ENCODE data around the gene CIITA. TPM values are rescaled to one million over a fixed set of nuclear protein-coding genes. Genes with fewer than 3 reads are reported as not detected.

CIITA gene
- total RNA-seq, 1 donor from 2014 or later, result 0.04 TPM

DNA sequence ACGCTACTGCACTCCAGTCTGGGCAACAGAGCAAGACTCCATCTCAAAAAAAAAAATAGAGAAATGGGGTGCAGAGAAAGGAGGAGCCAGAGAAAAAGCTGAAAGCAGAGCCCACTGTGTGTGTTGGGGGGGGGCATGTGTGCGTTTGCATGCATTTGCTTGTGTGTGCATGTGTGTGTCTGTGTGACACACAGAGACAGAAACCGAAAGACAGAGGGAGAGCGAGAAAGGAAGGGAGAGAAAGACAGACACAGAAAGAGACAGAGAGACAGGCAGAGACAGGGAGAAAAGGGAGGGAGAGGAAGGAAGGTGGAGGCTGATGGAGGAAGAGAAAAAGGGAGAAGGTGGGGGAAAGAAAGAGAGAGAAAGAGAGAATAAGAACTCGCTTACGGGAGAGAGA, 9.8 kb upstream of the CIITA start:
- no peaks in the 10 kb centered on the region for H3K36me3 ChIP-seq (ENCODE audit: control insufficient read depth, insufficient read depth, low read length)
- DNase-seq (ENCODE audit: low read depth), result no peak
- TF ChIP-seq, protein P1, sequence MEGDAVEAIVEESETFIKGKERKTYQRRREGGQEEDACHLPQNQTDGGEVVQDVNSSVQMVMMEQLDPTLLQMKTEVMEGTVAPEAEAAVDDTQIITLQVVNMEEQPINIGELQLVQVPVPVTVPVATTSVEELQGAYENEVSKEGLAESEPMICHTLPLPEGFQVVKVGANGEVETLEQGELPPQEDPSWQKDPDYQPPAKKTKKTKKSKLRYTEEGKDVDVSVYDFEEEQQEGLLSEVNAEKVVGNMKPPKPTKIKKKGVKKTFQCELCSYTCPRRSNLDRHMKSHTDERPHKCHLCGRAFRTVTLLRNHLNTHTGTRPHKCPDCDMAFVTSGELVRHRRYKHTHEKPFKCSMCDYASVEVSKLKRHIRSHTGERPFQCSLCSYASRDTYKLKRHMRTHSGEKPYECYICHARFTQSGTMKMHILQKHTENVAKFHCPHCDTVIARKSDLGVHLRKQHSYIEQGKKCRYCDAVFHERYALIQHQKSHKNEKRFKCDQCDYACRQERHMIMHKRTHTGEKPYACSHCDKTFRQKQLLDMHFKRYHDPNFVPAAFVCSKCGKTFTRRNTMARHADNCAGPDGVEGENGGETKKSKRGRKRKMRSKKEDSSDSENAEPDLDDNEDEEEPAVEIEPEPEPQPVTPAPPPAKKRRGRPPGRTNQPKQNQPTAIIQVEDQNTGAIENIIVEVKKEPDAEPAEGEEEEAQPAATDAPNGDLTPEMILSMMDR (IDR thresholded peaks at IDR 0.05; ENCODE audit: insufficient read depth, low read length, poor library complexity, severe bottlenecking), result no peak
- no peak overlapping the region for H3K4me3 ChIP-seq (ENCODE audit: low read depth, low read length)
- no peaks in the 10 kb centered on the region for H3K27me3 ChIP-seq (ENCODE audit: control insufficient read depth, insufficient read depth, low read length)

DNA sequence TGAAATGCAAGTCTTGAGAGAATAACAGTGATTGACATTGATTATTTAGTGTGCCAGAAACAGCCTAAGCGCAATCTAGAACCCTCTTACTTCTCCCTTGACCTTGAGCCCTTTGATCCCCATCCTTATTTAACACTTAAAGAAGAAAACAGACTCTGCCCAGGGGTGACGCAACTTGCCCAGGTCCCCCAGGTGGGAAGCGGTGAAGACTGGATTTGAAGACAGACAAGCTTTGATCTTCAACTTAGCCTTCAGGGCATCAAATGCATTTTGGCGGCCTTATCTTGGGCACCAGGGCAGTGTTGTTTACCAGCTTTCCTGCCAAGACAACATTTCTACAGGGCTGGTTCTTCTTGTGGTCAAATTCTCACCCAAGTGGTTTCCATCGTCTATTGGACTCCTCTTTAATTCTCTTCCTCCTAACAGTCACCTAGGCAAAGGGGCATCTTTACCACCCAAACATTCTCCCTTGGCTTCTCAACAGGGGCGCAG, 8.9 kb upstream of the CIITA start:
- Histone ChIP-seq H3K27me3 (ENCODE audit: control insufficient read depth, insufficient read depth, low read length) (no peaks in the 10 kb centered on the region), H3K36me3 (ENCODE audit: control insufficient read depth, insufficient read depth, low read length) (no peaks in the 10 kb centered on the region), H3K4me3 (ENCODE audit: low read depth, low read length) (no peak overlapping the region)
- no peak for DNase-seq (ENCODE audit: low read depth)
- TF ChIP-seq, protein P1 (IDR thresholded peaks at IDR 0.05; ENCODE audit: insufficient read depth, low read length, poor library complexity, severe bottlenecking), result no peak

DNA sequence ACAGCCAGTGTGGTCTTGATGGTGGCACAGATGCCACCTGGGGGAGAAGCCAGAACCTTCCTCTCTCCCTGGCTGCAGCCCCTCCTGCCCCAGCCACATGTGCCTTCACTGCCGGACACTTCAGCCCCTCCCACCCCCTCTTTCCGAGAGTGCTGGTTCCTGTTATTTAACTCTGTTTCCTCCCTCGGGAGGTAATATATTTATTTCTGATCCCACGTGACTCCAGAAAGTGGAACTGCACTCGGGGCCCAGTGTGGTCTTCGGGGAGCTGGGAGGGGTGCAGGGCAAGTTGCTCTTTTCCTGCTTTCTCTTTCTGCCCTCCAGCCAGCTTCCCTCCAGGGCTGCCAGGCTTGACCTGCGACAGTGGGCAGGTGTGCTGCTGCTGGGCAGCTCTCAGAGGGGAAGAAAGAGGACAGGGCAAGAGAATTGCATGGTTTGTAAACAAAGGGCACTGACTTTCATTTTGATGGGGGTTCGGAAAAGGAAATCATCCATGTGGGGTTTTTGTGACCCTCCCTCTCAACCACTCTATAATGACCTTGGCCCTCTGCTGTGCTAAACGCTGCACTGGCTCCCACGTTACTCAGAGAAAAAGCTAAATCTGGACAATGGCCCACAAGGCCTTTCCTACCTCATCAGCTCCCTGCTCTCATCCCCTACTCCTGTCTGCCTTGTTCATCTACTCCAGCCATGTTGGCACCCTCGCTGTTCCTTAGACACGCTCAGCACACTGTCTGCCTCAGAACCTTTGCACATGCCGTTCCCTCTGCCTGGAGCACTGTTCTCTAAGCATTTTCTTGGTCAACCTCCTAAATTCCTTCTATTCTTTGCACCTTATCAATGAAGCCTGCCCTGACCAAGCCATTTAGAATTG, 8.2 kb upstream of the CIITA start:
- TF ChIP-seq, protein P1 (IDR thresholded peaks at IDR 0.05; ENCODE audit: insufficient read depth, low read length, poor library complexity, severe bottlenecking), result no peak
- no peak overlapping the region for H3K4me3 ChIP-seq (ENCODE audit: low read depth, low read length)
- H3K27me3 ChIP-seq (ENCODE audit: control insufficient read depth, insufficient read depth, low read length), result no peaks in the 10 kb centered on the region
- H3K36me3 ChIP-seq (ENCODE audit: control insufficient read depth, insufficient read depth, low read length), result no peaks in the 10 kb centered on the region
- no peak for DNase-seq (ENCODE audit: low read depth)

DNA sequence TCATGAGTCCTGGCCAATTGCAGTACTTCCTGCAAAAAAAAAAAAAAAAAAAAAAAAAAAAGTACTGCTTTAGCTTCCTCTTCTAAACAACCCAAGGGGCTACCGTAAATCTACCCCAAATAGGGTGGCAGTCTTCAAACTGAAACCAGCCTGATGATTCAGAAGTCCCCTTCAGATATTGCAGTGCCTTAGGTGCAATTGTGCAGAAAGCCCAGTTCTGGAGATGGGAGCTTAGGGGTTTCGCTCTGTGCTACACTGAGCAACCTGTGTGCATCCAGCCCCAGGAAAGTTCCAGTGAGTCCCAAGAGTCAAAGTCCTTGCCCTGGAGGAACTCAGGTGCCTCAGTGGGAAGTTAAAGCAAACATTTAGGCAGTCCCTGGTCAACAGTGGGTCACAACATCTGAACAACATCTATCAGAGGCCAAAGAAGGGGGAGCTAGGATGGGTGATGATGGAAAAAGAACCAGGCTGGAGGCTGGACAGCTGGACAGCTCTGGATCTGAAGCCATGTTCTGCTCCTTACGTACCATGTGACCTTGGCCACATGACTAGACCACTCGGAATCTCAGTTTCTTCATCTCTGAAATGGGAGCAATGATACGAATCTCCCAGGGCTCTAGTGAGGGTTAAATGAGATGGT, 6.7 kb upstream of the CIITA start:
- TF ChIP-seq, protein P1 (IDR thresholded peaks at IDR 0.05; ENCODE audit: insufficient read depth, low read length, poor library complexity, severe bottlenecking), result no peak
- Histone ChIP-seq H3K36me3 (ENCODE audit: control insufficient read depth, insufficient read depth, low read length) (no peaks in the 10 kb centered on the region), H3K4me3 (ENCODE audit: low read depth, low read length) (no peak overlapping the region), H3K27me3 (ENCODE audit: control insufficient read depth, insufficient read depth, low read length) (no peaks in the 10 kb centered on the region)
- DNase-seq (ENCODE audit: low read depth), result no peak

DNA sequence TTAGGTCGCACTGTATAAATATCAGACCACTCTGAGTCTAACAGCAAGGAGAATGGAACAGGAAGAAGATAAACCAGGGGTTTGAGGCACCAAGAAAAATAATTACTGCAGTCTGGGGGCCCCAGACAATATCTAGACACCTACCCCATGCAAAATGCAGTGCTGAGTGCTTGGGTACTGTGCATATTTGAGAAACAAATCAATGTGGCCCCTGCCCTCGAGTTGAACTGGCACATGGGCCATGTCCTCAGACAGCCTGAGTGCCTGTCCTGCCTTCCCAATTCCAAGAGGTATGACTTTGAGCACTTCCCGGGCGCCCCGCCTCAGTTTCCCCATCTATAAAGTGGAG, 6.2 kb upstream of the CIITA start:
- no peak overlapping the region for H3K4me3 ChIP-seq (ENCODE audit: low read depth, low read length)
- TF ChIP-seq, protein P1 (IDR thresholded peaks at IDR 0.05; ENCODE audit: insufficient read depth, low read length, poor library complexity, severe bottlenecking), result no peak
- H3K36me3 ChIP-seq (ENCODE audit: control insufficient read depth, insufficient read depth, low read length), result no peaks in the 10 kb centered on the region
- DNase-seq (ENCODE audit: low read depth), result no peak
- H3K27me3 ChIP-seq (ENCODE audit: control insufficient read depth, insufficient read depth, low read length), result no peaks in the 10 kb centered on the region

Data from kidney epithelial cell (primary cell).